A549 (cell line): ENCODE results near the gene TMEM42.

Experiments
- CBX8 ChIP-seq: fragments of 200-600 bp; sonication (generic); IDR thresholded peaks from 2 replicates; pipeline ENCODE4 v1.6.1; 2016
- CEBPB ChIP-seq, 2 experiments: fragments of >200 bp in 1 of 2; sonication (Bioruptor Twin) in 1 of 2; formaldehyde crosslinking in 1 of 2; IDR thresholded peaks; 2 replicates each; pipeline ENCODE4 v1.6.1; 2012 to 2016
- FOXS1 ChIP-seq: fragments of 250-450 bp; sonication (Bioruptor Pico); IDR thresholded peaks from 2 replicates; pipeline ENCODE4 v1.5.0; 2020; ENCODE audit warnings: mild to moderate bottlenecking, moderate library complexity
- JUN ChIP-seq, 2 experiments: fragments of >200 bp; sonication (Bioruptor Twin); formaldehyde crosslinking; IDR thresholded peaks; 2 replicates in 1 of 2; 3 replicates in 1 of 2; pipeline ENCODE4 v1.6.1; 2016 to 2017
- POLR2A ChIP-seq: IDR thresholded peaks from 2 replicates; pipeline ENCODE4 v1.6.1; 2012; ENCODE audit warnings: mild to moderate bottlenecking, low read length
- RFX5 ChIP-seq: fragments of 450-650 bp; IDR thresholded peaks from 2 replicates; pipeline ENCODE4 v1.7.1; 2014; ENCODE audit warnings: antibody characterized with exemption, mild to moderate bottlenecking, moderate library complexity
- ZC3H11A ChIP-seq: fragments of 450-650 bp; IDR thresholded peaks from 2 replicates; pipeline ENCODE4 v1.6.1; 2014; ENCODE audit warnings: antibody characterized with exemption, mild to moderate bottlenecking
- ZNF302 ChIP-seq: fragments of 250-450 bp; sonication (Bioruptor Pico); IDR thresholded peaks from 2 replicates; pipeline ENCODE4 v1.9.0; 2021; ENCODE audit warnings: inconsistent platforms, mild to moderate bottlenecking, moderate library complexity
- ZSCAN20 ChIP-seq: fragments of 250-450 bp; sonication (Bioruptor Pico); IDR thresholded peaks from 2 replicates; pipeline ENCODE4 v1.8.0; 2022; ENCODE audit warnings: mild to moderate bottlenecking, moderate library complexity
- TF ChIP-seq, protein P1 (sequence below): fragments of 450-650 bp; IDR thresholded peaks from 2 replicates; pipeline ENCODE4 v1.6.1; 2014; ENCODE audit warnings: antibody characterized with exemption
- TF ChIP-seq, protein P2 (sequence below): fragments of >200 bp; sonication (Bioruptor Twin); formaldehyde crosslinking; IDR thresholded peaks from 3 replicates; pipeline ENCODE4 v1.5.1; 2016
- TF ChIP-seq, protein P3 (sequence below): fragments of 200-600 bp; sonication (generic); IDR thresholded peaks from 2 replicates; pipeline ENCODE4 v1.6.1; 2016; ENCODE audit warnings: antibody characterized with exemption, mild to moderate bottlenecking, moderate library complexity
- TF ChIP-seq, protein P4 (sequence below): IDR thresholded peaks from 2 replicates; pipeline ENCODE4 v1.6.1; 2012

GRCh38 chr3:44907612-44908011 is 45.9 kb downstream of the TMEM42 start:
- TF ChIP-seq RFX5, result no peak
- TF ChIP-seq, protein P1, sequence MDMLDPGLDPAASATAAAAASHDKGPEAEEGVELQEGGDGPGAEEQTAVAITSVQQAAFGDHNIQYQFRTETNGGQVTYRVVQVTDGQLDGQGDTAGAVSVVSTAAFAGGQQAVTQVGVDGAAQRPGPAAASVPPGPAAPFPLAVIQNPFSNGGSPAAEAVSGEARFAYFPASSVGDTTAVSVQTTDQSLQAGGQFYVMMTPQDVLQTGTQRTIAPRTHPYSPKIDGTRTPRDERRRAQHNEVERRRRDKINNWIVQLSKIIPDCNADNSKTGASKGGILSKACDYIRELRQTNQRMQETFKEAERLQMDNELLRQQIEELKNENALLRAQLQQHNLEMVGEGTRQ, result no peak
- TF ChIP-seq, protein P2, sequence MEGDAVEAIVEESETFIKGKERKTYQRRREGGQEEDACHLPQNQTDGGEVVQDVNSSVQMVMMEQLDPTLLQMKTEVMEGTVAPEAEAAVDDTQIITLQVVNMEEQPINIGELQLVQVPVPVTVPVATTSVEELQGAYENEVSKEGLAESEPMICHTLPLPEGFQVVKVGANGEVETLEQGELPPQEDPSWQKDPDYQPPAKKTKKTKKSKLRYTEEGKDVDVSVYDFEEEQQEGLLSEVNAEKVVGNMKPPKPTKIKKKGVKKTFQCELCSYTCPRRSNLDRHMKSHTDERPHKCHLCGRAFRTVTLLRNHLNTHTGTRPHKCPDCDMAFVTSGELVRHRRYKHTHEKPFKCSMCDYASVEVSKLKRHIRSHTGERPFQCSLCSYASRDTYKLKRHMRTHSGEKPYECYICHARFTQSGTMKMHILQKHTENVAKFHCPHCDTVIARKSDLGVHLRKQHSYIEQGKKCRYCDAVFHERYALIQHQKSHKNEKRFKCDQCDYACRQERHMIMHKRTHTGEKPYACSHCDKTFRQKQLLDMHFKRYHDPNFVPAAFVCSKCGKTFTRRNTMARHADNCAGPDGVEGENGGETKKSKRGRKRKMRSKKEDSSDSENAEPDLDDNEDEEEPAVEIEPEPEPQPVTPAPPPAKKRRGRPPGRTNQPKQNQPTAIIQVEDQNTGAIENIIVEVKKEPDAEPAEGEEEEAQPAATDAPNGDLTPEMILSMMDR, result no peak
- TF ChIP-seq ZNF302 (CRISPR knock-in tag), result no peak
- no peak for TF ChIP-seq POLR2A
- TF ChIP-seq JUN (IDR thresholded peaks at IDR 0.05), result no peak
- no peak for TF ChIP-seq CEBPB (IDR thresholded peaks at IDR 0.05)
- no peak for TF ChIP-seq ZSCAN20 (CRISPR knock-in tag)
- no peak for TF ChIP-seq FOXS1 (CRISPR knock-in tag)
- TF ChIP-seq, protein P3, sequence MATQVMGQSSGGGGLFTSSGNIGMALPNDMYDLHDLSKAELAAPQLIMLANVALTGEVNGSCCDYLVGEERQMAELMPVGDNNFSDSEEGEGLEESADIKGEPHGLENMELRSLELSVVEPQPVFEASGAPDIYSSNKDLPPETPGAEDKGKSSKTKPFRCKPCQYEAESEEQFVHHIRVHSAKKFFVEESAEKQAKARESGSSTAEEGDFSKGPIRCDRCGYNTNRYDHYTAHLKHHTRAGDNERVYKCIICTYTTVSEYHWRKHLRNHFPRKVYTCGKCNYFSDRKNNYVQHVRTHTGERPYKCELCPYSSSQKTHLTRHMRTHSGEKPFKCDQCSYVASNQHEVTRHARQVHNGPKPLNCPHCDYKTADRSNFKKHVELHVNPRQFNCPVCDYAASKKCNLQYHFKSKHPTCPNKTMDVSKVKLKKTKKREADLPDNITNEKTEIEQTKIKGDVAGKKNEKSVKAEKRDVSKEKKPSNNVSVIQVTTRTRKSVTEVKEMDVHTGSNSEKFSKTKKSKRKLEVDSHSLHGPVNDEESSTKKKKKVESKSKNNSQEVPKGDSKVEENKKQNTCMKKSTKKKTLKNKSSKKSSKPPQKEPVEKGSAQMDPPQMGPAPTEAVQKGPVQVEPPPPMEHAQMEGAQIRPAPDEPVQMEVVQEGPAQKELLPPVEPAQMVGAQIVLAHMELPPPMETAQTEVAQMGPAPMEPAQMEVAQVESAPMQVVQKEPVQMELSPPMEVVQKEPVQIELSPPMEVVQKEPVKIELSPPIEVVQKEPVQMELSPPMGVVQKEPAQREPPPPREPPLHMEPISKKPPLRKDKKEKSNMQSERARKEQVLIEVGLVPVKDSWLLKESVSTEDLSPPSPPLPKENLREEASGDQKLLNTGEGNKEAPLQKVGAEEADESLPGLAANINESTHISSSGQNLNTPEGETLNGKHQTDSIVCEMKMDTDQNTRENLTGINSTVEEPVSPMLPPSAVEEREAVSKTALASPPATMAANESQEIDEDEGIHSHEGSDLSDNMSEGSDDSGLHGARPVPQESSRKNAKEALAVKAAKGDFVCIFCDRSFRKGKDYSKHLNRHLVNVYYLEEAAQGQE, result no peak
- TF ChIP-seq, protein P4, sequence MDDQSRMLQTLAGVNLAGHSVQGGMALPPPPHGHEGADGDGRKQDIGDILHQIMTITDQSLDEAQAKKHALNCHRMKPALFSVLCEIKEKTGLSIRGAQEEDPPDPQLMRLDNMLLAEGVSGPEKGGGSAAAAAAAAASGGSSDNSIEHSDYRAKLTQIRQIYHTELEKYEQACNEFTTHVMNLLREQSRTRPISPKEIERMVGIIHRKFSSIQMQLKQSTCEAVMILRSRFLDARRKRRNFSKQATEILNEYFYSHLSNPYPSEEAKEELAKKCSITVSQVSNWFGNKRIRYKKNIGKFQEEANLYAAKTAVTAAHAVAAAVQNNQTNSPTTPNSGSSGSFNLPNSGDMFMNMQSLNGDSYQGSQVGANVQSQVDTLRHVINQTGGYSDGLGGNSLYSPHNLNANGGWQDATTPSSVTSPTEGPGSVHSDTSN, result no peak
- TF ChIP-seq ZC3H11A, result no peak
- no peak for TF ChIP-seq CBX8
